Sciatic nerve (tissue), 2 donors: ENCODE data around the gene CXCR6. TPM values are rescaled to one million over a fixed set of nuclear protein-coding genes. Genes with fewer than 3 reads are reported as not detected.

Source experiments
- ATAC-seq: fragments of 200-7000 bp; cut with Tn5 transposase; one replicate; pipeline ENCODE4 v1.9.1; 2020; ENCODE audit warnings: mild to moderate bottlenecking, moderate library complexity
- DNase-seq: peaks from one replicate; pipeline ENCODE4 v3.0.0-alpha.2; 2020; ENCODE audit warnings: low spot score
- intact Hi-C: fragments of 100-400 bp; cut with DNase I; formaldehyde crosslinking; loops from one replicate; pipeline ENCODE4 v1.14.2; 2022
- total RNA-seq: library from RNA; stranded (reverse); fragmentation: NEBNext Ultra II Directional; extraction: Animal tissue kit (Norgen Biotek cat#: 25700); gene quantifications from one replicate; pipeline ENCODE4 v1.2.1, GENCODE V29; 2021
- donor health status: DM: no; HTN: no; CAD: no.
- donor health status: DM: no; HTN: no; CAD: no.

CXCR6 gene
- total RNA-seq, 1 donor from 2014 or later: 0.49 TPM

- no peak for DNase-seq
- ATAC-seq: no peak
- intact Hi-C loops: no loop called here
Observed at GRCh38 chr3:45980229-45980813, 37.1 kb downstream of the CXCR6 start.

GRCh38 chr3:45980819-45981218 is 37.6 kb downstream of the CXCR6 start:
- ATAC-seq: no peak

GRCh38 chr3:45981346-45982074 is 38.2 kb downstream of the CXCR6 start:
- no peak for ATAC-seq
- DNase-seq: no peak
- intact Hi-C loops: no loop called here

More at GRCh38 chr3:45980819-45981218, 37.6 kb downstream of the CXCR6 start:
- no peak for DNase-seq
- intact Hi-C loops: no loop called here

- DNase-seq: no peak
- intact Hi-C loops: no loop called here
- ATAC-seq: peak; percentile 20
Observed at GRCh38 chr3:45983770-45984169, 40.5 kb downstream of the CXCR6 start.

GRCh38 chr3:45984331-45985312 is 41.4 kb downstream of the CXCR6 start:
- DNase-seq (no peak), ATAC-seq (peak; percentile 15)
- intact Hi-C loops: no loop called here

GRCh38 chr3:45985532-45986302 is 42.5 kb downstream of the CXCR6 start:
- intact Hi-C loops: no loop called here
- peak; percentile 8 for ATAC-seq
- DNase-seq: no peak

- no peak for ATAC-seq
- intact Hi-C loops: no loop called here
- DNase-seq: no peak
Observed at GRCh38 chr3:45986303-45986982, 43.2 kb downstream of the CXCR6 start.

GRCh38 chr3:45987368-45988291 is 44.4 kb downstream of the CXCR6 start:
- no peak for DNase-seq
- intact Hi-C loops: no loop called here
- peak; percentile 70 for ATAC-seq

GRCh38 chr3:45988362-45988761 is 45.1 kb downstream of the CXCR6 start:
- intact Hi-C loops: no loop called here
- ATAC-seq (no peak), DNase-seq (no peak)

GRCh38 chr3:45988804-45989203 is 45.5 kb downstream of the CXCR6 start:
- intact Hi-C loops: no loop called here
- ATAC-seq: no peak
- DNase-seq: no peak

GRCh38 chr3:45990181-45990580 is 46.9 kb downstream of the CXCR6 start:
- intact Hi-C loops: no loop called here
- no peak for DNase-seq
- ATAC-seq: no peak

GRCh38 chr3:45991341-45991740 is 48.1 kb downstream of the CXCR6 start:
- intact Hi-C loops: no loop called here
- DNase-seq (no peak), ATAC-seq (no peak)

- intact Hi-C loops: no loop called here
- no peak for DNase-seq
- no peak for ATAC-seq
Observed at GRCh38 chr3:45992133-45992729, 49.0 kb downstream of the CXCR6 start.

- ATAC-seq: no peak
- intact Hi-C loops: no loop called here
Observed at GRCh38 chr3:45992821-45993221, 49.6 kb downstream of the CXCR6 start.

GRCh38 chr3:45993421-45994027 is 50.3 kb downstream of the CXCR6 start:
- intact Hi-C loops: no loop called here
- ATAC-seq (no peak), DNase-seq (no peak)

More at GRCh38 chr3:45992821-45993221, 49.6 kb downstream of the CXCR6 start:
- no peak for DNase-seq

GRCh38 chr3:45994419-45995235 is 51.4 kb downstream of the CXCR6 start:
- no peak for DNase-seq
- intact Hi-C loops: no loop called here
- peak; percentile 49 for ATAC-seq
